ENCODE data around the gene DGKQ. TPM values are rescaled to one million over a fixed set of nuclear protein-coding genes. Genes with fewer than 3 reads are reported as not detected.

The DGKQ gene
- total RNA-seq, 1 donor from 2014 or later = 4.8 TPM

- DNase-seq = no peak
These were observed 531 bp downstream of the DGKQ start for GRCh38 chr4:972651-973424.

GRCh38 chr4:971666-972500, 1.5 kb downstream of the DGKQ start:
- DNase-seq = no peak

- DNase-seq = no peak
These were observed 2.4 kb downstream of the DGKQ start for GRCh38 chr4:970854-971520.

GRCh38 chr4:970046-970745, 3.2 kb downstream of the DGKQ start:
- no peak for DNase-seq

- DNase-seq = no peak
These were observed 4.6 kb downstream of the DGKQ start for GRCh38 chr4:968621-969394.

- DNase-seq = no peak
These were observed 5.1 kb downstream of the DGKQ start for GRCh38 chr4:968221-968620.

GRCh38 chr4:967113-968104, 6.0 kb downstream of the DGKQ start:
- no peak for DNase-seq

GRCh38 chr4:966266-967112, 6.9 kb downstream of the DGKQ start:
- DNase-seq = no peak

GRCh38 chr4:965766-966134, 7.6 kb downstream of the DGKQ start:
- DNase-seq = no peak

- no peak for DNase-seq
These were observed 8.2 kb downstream of the DGKQ start for GRCh38 chr4:965048-965765.

- no peak for DNase-seq
These were observed 8.9 kb downstream of the DGKQ start for GRCh38 chr4:964346-965025.

- no peak for DNase-seq
These were observed 9.8 kb downstream of the DGKQ start for GRCh38 chr4:963276-964225.

- no peak for DNase-seq
These were observed 10.8 kb downstream of the DGKQ start for GRCh38 chr4:962231-963208.

GRCh38 chr4:961351-962230, 11.8 kb downstream of the DGKQ start:
- DNase-seq = no peak

Data from skin of body (tissue), 2 donors.